Activated T-helper 1 cell treated with anti-CD3 and anti-CD28 coated beads, Interleukin-12 subunit alpha, Interleukin-12 subunit beta, Interleukin-2, Interleukin-4 antibody, amounts not matched to agents 30 ng/mL and 10 ng/mL and 1 ng/mL, durations not matched to agents 14 hours and 24 hours and 36 hours (primary cell): ENCODE results near the gene SYNPR. TPM values are rescaled to one million over a fixed set of nuclear protein-coding genes. Genes with fewer than 3 reads are reported as not detected.

Source experiments
- DNase-seq: peaks from one replicate; pipeline ENCODE4 v3.0.0; 2021; ENCODE audit warnings: low spot score
- H3K27ac Mint-ChIP-seq: one replicate; pipeline ENCODE4 v1.8.0; 2021; ENCODE audit warnings: mild to moderate bottlenecking, mixed read lengths
- H3K27me3 Mint-ChIP-seq: one replicate; pipeline ENCODE4 v1.8.0; 2022; ENCODE audit warnings: mild to moderate bottlenecking, moderate library complexity, mixed read lengths; ENCODE audit not compliant: insufficient read depth
- H3K36me3 Mint-ChIP-seq: one replicate; pipeline ENCODE4 v1.8.0; 2021; ENCODE audit warnings: low read depth, mixed read lengths
- H3K4me1 Mint-ChIP-seq: one replicate; pipeline ENCODE4 v1.8.0; 2021; ENCODE audit warnings: low read depth, mixed read lengths
- H3K4me3 Mint-ChIP-seq: one replicate; pipeline ENCODE4 v1.8.0; 2021; ENCODE audit warnings: mild to moderate bottlenecking, moderate library complexity, mixed read lengths
- H3K9me3 Mint-ChIP-seq: one replicate; pipeline ENCODE4 v1.8.0; 2021; ENCODE audit warnings: mixed read lengths
- intact Hi-C: fragments of 100-400 bp; cut with micrococcal nuclease; formaldehyde crosslinking; loops from one replicate; pipeline ENCODE4 v1.15.1; 2024
- total RNA-seq: library from RNA; stranded (reverse); gene quantifications from 2 replicates; pipeline ENCODE4 v1.2.3, GENCODE V29; 2022

The SYNPR gene
- total RNA-seq, 1 donor from 2014 or later, result not detected

DNA sequence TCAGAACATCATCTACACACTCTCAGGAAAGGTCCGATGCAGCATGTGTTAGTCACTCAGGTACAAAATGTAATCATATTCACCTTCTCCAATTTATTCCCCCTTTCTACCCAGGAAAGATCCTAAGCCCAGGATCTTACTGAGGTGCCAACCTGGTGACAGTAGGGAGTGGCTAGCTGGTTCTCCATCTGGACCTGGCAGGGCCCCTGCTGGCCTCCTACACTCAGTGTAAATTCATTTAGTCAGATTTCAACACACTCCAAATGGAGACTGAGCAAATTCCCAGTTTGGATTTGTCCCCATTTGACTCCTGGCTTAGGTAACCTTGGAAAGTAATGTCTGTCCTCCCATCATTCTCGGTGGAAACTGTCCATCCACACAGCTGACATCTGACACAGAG lies 47.3 kb downstream of the SYNPR start:
- H3K4me1 Mint-ChIP-seq, result no peaks in the 10 kb centered on the region
- no peaks in the 10 kb centered on the region for H3K9me3 Mint-ChIP-seq
- no peak for DNase-seq
- no peaks in the 10 kb centered on the region for H3K36me3 Mint-ChIP-seq
- H3K4me3 Mint-ChIP-seq, result no peak overlapping the region
- peaks cover 3% of the 10 kb centered on the region for H3K27me3 Mint-ChIP-seq
- H3K27ac Mint-ChIP-seq, result no peak overlapping the region
- intact Hi-C loops, result no loop called here

DNA sequence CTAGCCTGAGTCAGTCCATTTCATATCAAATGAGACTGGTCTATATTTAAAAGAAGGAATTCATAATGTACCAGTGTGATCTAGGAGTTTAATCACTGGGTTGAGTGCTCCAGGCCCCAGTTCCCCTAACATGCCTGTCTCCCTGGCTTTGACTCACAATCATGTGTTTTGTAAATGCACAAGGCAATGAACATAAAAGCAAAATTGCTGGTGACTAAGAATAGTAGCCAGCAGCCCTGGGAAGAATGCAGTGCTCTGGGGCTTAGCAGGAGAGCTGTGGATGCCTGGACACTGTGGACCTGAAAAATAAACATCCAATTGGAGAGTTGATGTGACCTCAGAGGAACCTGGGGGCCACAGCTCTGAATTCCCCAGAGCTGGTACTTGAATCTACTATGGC lies 50.3 kb downstream of the SYNPR start:
- Mint-ChIP-seq H3K9me3 (no peaks in the 10 kb centered on the region), H3K4me1 (no peaks in the 10 kb centered on the region), H3K36me3 (no peaks in the 10 kb centered on the region), H3K27ac (no peak overlapping the region), H3K27me3 (peaks cover 5% of the 10 kb centered on the region), H3K4me3 (no peak overlapping the region)
- intact Hi-C loops, result no loop called here
- no peak for DNase-seq

DNA sequence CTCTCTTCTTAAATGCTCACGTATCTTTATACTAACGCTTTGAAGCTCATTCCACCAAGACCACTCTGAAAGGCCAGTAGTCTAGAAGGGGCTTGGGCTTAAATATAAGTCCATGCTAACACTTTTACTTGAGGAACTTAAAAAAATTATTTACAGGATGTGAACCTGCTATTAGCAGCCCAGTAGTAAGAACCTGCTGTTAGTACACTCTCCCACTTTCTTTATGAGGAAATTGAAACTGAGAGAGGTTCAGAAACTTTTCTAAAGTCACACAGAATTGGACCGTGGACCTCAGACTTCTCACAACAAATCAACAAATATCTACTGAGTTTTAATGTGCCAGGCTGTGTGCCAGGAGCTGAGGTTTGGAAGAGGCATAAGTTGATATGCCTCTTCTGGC lies 53.4 kb downstream of the SYNPR start:
- Mint-ChIP-seq H3K27me3 (peaks cover 2% of the 10 kb centered on the region), H3K36me3 (no peaks in the 10 kb centered on the region), H3K4me1 (no peaks in the 10 kb centered on the region), H3K4me3 (no peak overlapping the region), H3K9me3 (no peaks in the 10 kb centered on the region), H3K27ac (no peak overlapping the region)
- DNase-seq, result no peak
- intact Hi-C loops, result no loop called here

DNA sequence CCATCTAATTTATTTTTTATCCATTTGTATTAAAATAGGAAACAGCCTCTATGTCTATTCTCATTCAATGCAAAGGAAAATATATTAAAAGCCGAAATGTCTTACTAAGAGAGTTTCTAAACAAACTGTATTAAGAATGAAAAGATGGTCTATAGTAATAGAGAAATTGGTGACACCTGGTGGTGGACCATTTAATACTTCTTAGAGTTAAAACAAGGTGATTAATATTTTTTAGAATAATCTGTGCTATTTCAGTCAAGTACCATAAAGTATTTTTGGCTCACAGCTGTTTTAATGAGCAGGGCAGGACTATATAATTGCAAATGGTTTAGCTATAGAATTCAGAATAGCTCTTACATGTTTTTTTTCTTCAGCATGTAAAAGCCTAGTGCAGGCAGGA lies 55.7 kb downstream of the SYNPR start:
- Mint-ChIP-seq H3K27ac (no peak overlapping the region), H3K9me3 (no peaks in the 10 kb centered on the region), H3K27me3 (peaks cover 2% of the 10 kb centered on the region), H3K4me1 (no peaks in the 10 kb centered on the region), H3K36me3 (no peaks in the 10 kb centered on the region), H3K4me3 (no peak overlapping the region)
- intact Hi-C loops, result no loop called here
- DNase-seq, result no peak

DNA sequence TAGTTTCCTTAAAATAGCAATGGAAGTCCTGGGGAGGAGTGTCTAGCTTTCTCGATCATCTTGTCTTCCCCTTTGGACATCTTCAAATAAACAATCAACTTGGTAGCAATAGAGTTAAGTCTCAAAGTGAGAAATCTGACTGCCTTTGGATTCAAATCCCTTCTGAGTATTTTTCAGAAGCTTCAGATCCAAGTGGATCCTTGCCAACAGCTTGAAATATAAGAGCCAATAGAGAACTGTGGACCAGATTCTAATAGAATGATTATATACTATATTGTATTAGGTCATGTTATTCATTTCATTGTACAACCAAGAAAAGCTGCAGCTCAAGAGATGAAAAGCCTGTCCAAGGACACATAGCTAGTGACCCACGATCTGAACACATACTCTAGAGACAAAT lies 60.2 kb downstream of the SYNPR start:
- intact Hi-C loops, result no loop called here
- H3K4me1 Mint-ChIP-seq, result no peaks in the 10 kb centered on the region
- no peaks in the 10 kb centered on the region for H3K36me3 Mint-ChIP-seq
- no peak for DNase-seq
- peaks cover 3% of the 10 kb centered on the region for H3K27me3 Mint-ChIP-seq
- H3K4me3 Mint-ChIP-seq, result no peak overlapping the region
- no peaks in the 10 kb centered on the region for H3K9me3 Mint-ChIP-seq
- no peak overlapping the region for H3K27ac Mint-ChIP-seq

DNA sequence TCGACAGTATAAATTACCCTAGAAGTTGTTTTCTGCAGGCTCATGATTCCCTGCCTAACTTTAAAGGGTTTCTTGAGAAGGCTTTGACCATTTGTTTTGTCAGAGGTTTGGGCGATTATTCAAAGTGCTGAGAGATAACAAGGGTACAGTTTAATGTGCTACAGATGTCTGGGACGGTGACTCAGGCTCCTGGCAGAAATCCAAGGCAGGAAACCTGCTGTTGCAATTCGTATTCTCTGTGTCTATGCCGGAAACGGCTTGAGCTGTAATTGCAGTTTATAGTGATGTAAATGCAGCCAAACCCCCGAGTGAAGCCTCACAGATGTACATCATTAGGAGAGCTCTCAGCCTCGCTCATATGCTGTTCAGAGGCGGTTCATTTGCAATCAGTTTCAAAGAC lies 65.6 kb downstream of the SYNPR start:
- intact Hi-C loops, result no loop called here
- no peaks in the 10 kb centered on the region for H3K9me3 Mint-ChIP-seq
- peaks cover 9% of the 10 kb centered on the region for H3K27me3 Mint-ChIP-seq
- no peaks in the 10 kb centered on the region for H3K4me1 Mint-ChIP-seq
- no peaks in the 10 kb centered on the region for H3K36me3 Mint-ChIP-seq
- no peak overlapping the region for H3K4me3 Mint-ChIP-seq
- no peak overlapping the region for H3K27ac Mint-ChIP-seq
- no peak for DNase-seq

DNA sequence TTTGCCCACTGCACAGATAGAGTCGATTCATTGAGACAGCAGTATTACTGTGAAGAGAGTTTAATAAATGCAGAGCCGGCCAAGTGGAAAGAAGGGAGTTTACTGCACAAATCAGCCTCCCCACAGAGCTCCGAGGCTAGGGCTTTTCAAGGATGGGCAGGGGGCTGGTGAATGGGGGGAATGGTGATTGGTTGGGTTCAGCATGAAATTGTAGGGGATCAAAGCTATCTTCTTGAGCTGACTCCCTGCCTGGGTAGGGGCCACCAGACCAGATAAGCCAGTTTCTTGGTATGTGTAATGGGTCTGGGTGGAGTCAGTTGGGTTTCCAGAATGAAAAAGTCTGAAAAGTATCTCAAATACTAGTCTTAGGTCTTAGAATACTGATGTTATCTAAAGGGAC lies 66.6 kb downstream of the SYNPR start:
- H3K27me3 Mint-ChIP-seq, result peaks cover 11% of the 10 kb centered on the region
- no peak for DNase-seq
- no peaks in the 10 kb centered on the region for H3K9me3 Mint-ChIP-seq
- H3K4me1 Mint-ChIP-seq, result no peaks in the 10 kb centered on the region
- intact Hi-C loops, result no loop called here
- no peaks in the 10 kb centered on the region for H3K36me3 Mint-ChIP-seq
- no peak overlapping the region for H3K4me3 Mint-ChIP-seq
- no peak overlapping the region for H3K27ac Mint-ChIP-seq

DNA sequence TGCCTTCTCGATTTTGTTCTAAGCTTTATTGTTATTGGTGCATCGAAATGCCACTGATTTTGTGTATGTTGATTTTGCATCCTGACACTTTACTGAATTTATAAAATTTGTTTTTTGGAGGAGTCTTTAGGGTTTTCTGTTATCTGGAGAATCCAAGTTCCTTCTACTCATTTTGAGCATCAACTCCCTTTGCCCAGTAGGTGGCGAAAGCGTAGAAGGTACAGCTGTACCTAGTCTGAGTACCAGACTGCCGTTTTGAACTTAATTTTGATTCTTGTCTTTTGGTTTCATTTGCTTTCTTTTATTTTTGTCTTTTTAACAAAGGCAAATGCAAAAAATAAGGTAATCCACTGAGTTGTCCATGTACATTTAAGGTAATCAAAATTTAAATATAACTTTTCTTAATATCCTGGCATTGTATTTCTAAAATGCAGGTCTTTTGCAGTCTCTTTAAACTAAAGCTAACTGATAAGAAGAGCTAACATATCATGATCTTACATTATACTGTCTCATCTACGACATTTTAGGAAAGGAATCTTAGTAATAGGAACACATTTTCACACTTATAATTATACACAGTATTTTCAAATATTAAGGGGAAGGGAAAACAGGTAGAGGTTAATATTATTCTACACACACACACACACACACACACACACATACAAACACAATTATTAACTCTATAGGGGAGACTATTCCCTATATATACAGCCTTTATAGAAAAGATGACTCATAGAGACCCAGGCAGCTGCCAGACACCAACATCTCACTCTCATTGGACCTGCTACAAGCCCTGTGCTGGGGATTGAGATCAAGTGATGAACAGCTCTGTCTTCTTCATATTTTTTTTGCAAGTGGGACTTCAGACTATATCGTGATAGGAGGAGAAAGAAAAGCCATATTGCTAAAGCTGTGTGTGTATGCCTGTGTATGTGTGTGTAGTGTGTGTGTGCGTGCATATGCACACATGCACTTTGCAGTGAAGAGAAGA lies 71.8 kb downstream of the SYNPR start:
- Mint-ChIP-seq H3K27ac (no peak overlapping the region), H3K4me3 (no peak overlapping the region), H3K4me1 (no peaks in the 10 kb centered on the region), H3K9me3 (no peaks in the 10 kb centered on the region), H3K27me3 (peaks cover 11% of the 10 kb centered on the region), H3K36me3 (no peaks in the 10 kb centered on the region)
- no peak for DNase-seq
- intact Hi-C loops, result loop anchor here (10.0 kb wide), 2 partner anchors 645 to 675 kb away; partner anchors contain the start of gene PSMD6

DNA sequence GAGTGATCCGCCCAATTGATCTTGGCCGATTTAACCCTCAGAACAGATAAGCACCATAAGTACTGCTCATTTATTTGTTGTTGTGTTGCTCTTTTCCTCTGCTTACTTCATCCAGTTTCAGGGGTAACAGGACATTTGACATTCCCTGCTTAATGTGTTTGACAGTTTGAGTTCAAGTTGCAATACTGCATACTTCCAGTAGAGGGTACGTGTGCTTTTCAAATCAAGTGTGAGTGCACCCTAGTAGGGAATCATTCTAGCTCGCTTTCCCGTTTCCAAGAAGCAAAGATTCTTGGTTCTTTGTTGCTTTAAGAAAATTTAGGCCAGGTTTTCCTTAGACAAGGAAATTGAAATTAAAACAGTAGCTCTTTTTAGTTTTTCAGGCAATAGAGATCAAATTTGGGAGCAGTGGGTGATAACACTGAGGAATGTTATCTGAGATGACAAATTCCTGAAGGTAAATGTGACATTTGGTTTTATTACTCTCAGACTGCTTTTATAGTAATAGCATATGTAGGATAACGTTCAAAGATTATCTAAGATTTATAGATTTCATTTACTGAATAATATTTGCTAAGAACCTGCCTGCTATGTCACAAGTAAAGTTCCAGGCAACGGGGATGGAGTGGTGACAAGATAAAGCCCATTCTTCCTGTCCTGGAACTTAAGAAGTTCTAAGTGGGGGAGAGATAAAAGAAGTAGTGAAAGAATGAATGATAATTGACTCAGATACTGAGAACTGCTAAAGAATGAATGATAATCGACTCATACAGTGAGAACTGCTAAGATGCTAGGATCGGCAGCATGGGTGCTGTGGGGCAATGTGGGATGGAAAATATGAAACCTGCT lies 73.3 kb downstream of the SYNPR start:
- Mint-ChIP-seq H3K27ac (no peak overlapping the region), H3K9me3 (no peaks in the 10 kb centered on the region), H3K27me3 (peaks cover 11% of the 10 kb centered on the region), H3K4me1 (no peaks in the 10 kb centered on the region), H3K36me3 (no peaks in the 10 kb centered on the region), H3K4me3 (no peak overlapping the region)
- intact Hi-C loops, result loop anchor here (1.0 to 10.0 kb wide), 3 partner anchors 467 to 673 kb away; partner anchors contain the start of gene PSMD6
- DNase-seq, result no peak

DNA sequence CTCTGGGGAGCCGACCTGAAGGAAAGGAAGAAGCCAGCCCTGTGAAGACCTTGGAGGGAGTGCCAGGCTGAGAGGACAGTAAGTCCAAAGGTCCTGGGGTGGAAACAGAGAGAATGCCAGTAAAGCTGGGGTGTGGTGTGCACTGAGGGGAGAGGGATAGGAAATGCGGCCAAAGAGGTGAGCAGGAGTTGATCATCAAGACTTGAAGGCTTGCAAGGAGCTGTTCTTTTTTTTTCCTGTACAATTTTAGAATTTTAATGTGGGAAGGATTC lies 73.8 kb downstream of the SYNPR start:
- intact Hi-C loops, result loop anchor here (10.0 kb wide), 2 partner anchors 643 to 673 kb away; partner anchors contain the start of gene PSMD6
- no peak for DNase-seq
- H3K27ac Mint-ChIP-seq, result no peak overlapping the region
- no peak overlapping the region for H3K4me3 Mint-ChIP-seq
- no peaks in the 10 kb centered on the region for H3K4me1 Mint-ChIP-seq
- no peaks in the 10 kb centered on the region for H3K9me3 Mint-ChIP-seq
- peaks cover 11% of the 10 kb centered on the region for H3K27me3 Mint-ChIP-seq
- no peaks in the 10 kb centered on the region for H3K36me3 Mint-ChIP-seq

DNA sequence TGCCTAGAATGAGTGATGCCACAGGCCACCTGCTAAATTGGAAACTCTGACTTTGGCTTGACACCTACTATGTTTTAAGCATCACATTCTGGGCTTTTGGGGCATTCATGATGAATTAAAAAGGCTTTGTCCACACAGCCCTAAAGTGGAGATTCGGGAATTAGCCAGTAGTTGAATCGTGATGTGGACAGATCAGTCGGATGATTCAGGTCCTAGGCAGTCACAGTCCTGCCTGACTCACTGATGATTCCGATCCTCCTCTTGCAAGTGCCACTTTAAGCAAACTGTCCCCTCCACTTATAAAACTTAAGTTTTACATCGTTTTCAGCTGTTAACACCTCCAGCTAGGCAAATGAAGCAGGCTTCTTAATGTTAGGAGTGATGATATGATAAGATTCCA lies 75.3 kb downstream of the SYNPR start:
- H3K4me3 Mint-ChIP-seq, result no peak overlapping the region
- H3K27ac Mint-ChIP-seq, result no peak overlapping the region
- no peak for DNase-seq

DNA sequence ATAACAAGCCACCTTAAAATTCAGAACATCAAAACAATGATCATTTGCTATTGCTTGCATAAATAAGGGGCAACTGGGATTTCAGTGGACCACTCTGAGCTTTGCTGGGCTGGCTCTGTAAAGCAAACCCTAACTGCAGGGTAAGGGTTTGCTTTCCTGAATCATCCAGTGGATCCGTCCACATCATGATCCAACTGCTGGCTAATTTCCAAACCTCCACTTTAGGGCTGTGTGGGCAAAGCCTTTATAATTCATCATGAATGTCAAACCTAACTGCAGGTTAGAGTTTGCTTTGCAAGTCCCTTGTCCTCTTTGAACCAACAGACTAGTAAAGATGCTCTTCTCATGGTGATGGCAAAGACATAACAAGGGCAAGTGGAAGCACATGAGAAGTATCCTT lies 76.1 kb downstream of the SYNPR start:
- Mint-ChIP-seq H3K27ac (no peak overlapping the region), H3K9me3 (no peaks in the 10 kb centered on the region), H3K27me3 (peaks cover 4% of the 10 kb centered on the region), H3K36me3 (no peaks in the 10 kb centered on the region), H3K4me3 (no peak overlapping the region), H3K4me1 (no peaks in the 10 kb centered on the region)
- intact Hi-C loops, result loop anchor here (10.0 kb wide), 2 partner anchors 641 to 671 kb away; partner anchors contain the start of gene PSMD6
- no peak for DNase-seq

More for the DNA sequence above, 75.3 kb downstream of the SYNPR start:
- Mint-ChIP-seq H3K9me3 (no peaks in the 10 kb centered on the region), H3K27me3 (peaks cover 7% of the 10 kb centered on the region), H3K4me1 (no peaks in the 10 kb centered on the region), H3K36me3 (no peaks in the 10 kb centered on the region)
- intact Hi-C loops, result loop anchor here (10.0 kb wide), 2 partner anchors 641 to 671 kb away; partner anchors contain the start of gene PSMD6

DNA sequence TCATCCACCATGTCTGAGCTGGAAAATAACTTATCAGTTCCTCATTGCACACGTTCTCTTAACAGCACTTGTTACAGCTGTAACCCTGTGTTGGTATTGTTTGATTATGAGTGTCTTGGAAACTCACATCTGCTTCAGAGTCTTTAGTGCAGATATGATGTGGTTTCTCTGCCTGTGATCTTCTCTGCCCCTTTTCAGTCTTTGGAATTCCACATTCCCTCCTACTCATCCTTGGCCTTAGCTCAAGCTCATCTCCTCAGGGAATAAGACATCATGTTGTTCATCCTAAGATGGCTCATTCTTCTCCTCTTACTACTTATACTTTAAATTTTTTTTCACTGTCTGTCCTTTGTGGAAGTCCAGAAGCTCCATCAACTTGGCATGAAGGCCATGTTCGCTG lies 77.7 kb downstream of the SYNPR start:
- intact Hi-C loops, result loop anchor here (10.0 kb wide), 2 partner anchors 639 to 669 kb away; partner anchors contain the start of gene PSMD6
- no peaks in the 10 kb centered on the region for H3K4me1 Mint-ChIP-seq
- peaks cover 2% of the 10 kb centered on the region for H3K27me3 Mint-ChIP-seq
- no peaks in the 10 kb centered on the region for H3K9me3 Mint-ChIP-seq
- H3K4me3 Mint-ChIP-seq, result no peak overlapping the region
- H3K36me3 Mint-ChIP-seq, result no peaks in the 10 kb centered on the region
- DNase-seq, result no peak
- no peak overlapping the region for H3K27ac Mint-ChIP-seq
